ENCODE data around the gene PARD6B. TPM values are rescaled to one million over a fixed set of nuclear protein-coding genes. Genes with fewer than 3 reads are reported as not detected.
"Not testable (repeated sequence)": the region's sequence is repeated elsewhere in the genome, so short reads cannot be mapped to it uniquely, and the experiment has no call there.

PARD6B gene
- polyA plus RNA-seq, 3 donors = 20.7 to 26.7 (median 24.4) TPM

GRCh38 chr20:50768991-50769390 is 37.6 kb downstream of the PARD6B start:
- DNase-seq (ENCODE audit: low read depth in 3 of 3, low spot score in 2 of 3) = not testable (repeated sequence)

DNA sequence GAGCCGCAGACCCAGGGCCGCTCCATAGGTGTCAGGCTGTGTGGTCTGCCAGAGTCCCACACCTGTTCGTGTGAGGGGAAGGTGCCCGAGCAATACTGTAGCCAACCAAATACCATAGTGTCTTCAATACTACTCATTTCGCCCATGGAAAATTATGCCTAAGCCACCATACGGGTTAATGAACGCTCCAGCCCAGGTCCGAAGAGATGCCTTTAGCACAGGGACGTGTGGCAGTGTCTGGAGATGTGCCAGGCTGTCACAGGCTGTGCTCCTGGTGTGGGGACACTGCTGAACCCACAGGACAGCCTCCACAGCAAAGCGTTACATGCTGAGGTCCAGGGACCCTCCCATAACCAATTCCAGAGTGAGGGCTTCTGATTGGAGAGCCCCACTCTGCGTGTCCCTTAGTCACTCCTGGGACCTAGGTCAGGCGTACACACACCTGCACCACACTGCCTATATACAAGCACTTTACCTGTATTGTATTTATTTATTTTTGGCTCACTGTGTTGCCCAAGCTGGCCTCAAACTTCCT is 38.2 kb downstream of the PARD6B start:
- not testable (repeated sequence) for DNase-seq (ENCODE audit: low read depth in 3 of 3, low spot score in 2 of 3)

DNA sequence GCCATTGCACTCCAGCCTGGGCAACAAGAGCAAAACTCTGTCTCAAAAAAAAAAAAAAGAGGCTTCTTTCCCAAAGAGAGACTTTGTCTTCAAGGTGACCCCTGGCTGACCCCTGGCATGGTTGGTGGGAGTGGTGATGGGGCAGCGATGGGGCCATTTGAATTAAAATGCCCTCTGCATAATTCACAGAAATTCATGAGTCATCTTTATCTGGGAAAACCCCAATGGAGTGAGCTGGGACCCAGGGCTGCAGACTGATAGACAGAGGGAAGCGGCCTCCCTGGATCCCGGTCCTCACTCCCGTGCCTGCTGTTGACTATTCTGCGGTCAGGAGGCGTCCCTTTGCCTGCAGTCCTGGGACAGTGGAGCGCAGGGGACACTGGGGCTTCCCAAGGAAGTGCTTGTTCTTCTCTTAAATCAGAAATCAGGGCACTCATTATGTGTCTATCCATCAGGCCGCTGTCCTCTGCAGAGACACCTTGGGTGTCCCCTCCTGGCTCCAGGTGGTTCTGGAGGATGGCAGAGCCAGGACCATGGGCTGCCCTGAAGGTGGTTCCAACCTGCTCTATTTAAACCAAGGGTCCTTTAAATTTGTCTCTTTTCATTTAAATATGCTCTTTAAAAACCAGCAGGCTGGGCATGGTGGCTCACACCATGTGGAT is 40.2 kb downstream of the PARD6B start:
- DNase-seq (ENCODE audit: low read depth in 3 of 3, low spot score in 2 of 3) = not testable (repeated sequence)

GRCh38 chr20:50772420-50773185 is 41.2 kb downstream of the PARD6B start:
- DNase-seq (ENCODE audit: low read depth in 3 of 3, low spot score in 2 of 3) = no peak

GRCh38 chr20:50774515-50774914 is 43.1 kb downstream of the PARD6B start:
- no peak for DNase-seq (ENCODE audit: low read depth in 3 of 3, low spot score in 2 of 3)

DNA sequence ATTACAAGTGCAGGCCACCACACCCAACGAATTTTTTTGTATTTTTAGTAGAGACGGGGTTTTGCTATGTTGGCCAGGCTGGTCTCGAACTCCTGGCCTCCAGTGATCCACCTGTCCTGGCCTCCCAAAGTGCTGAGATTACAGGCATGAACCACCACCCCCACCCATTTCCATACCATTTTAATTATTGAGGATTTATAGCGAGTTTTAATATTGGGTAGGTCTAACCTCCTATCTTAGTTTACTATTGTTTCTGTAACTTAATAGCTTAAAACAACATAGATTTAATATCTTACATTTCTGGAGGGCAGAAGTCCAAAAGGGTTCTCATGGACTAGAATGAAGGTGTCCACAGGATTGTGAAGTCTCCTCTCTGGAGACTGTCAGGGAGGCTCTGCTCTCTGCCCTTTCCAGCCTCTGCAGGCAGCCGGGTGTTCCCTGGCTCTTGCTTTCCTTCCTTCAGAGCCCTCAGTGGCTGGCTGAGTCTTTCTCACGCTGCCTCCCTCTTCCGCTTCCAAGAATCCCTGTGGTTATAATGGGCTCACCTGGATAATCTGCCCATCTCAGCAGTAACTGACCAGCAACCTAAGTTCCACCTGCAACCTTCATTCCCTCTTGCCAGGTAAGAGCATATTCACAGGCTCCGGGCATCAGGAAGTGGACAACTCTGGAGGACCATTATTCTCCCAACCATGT is 44.9 kb downstream of the PARD6B start:
- no peak for DNase-seq (ENCODE audit: low read depth in 3 of 3, low spot score in 2 of 3)

DNA sequence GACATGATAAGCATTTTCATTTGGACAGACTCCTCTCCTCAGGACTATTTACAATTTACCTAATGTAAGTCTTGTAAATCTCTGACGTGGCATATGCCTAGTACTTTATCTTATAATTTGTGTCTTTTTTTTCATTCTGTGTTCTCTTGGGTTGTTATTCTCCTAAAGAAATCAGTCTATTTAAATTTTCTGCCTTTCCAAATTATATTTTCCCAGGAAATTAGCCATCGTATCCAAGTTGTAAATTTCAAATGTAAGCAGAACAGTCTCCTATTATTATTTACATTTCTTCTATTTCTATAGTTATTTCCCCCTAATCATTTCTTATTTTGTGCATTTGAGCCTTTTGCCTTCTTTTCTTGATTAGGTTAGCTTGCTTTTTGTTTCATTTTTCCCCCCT is 46.0 kb downstream of the PARD6B start:
- no peak for DNase-seq (ENCODE audit: low read depth in 3 of 3, low spot score in 2 of 3)

GRCh38 chr20:50778994-50779393 is 47.6 kb downstream of the PARD6B start:
- DNase-seq (ENCODE audit: low read depth in 3 of 3, low spot score in 2 of 3) = not testable (repeated sequence)

- no peak for DNase-seq (ENCODE audit: low read depth in 3 of 3, low spot score in 2 of 3)
Measured at GRCh38 chr20:50783390-50783789, 52.0 kb downstream of the PARD6B start.

DNA sequence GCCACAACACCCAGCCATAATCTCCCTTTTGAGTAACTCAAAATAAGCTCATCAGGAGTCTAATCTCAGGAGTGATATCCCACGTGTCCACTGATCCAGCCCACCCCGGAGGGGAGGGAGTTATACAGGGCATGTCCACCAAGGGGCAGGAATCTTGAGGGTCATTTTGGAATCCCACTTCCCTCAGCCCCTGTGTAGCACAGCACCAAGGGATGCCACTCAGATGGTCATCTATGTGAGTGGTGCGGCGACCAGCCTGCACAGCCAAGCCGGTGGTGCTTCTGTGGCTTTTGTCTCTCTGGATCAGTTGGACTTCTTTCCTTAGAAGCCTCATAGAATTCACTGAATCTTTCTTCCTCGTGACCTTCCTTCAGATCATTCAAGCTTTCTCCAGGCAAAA is 52.5 kb downstream of the PARD6B start:
- no peak for DNase-seq (ENCODE audit: low read depth in 3 of 3, low spot score in 2 of 3)

DNA sequence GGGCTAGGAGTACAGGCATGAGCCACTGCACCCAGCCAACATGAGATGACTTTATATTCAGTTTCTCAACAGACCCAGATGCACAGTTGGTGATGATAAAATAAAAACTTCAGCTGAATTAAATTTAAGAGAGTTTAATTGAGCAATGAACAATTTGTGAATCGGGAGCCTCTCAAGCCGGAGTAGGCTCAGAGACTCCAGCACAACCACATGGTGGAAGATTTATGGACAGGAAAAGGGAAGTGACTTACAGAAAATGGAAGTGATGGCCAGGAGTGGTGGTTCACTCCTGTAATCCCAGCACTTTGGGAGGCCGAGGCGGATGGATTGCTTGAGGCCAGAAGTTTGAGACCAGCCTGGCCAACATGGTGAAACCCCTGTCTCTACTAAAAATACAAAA is 53.1 kb downstream of the PARD6B start:
- no peak for DNase-seq (ENCODE audit: low read depth in 3 of 3, low spot score in 2 of 3)

GRCh38 chr20:50786703-50787102 is 55.3 kb downstream of the PARD6B start:
- no peak for DNase-seq (ENCODE audit: low read depth in 3 of 3, low spot score in 2 of 3)

DNA sequence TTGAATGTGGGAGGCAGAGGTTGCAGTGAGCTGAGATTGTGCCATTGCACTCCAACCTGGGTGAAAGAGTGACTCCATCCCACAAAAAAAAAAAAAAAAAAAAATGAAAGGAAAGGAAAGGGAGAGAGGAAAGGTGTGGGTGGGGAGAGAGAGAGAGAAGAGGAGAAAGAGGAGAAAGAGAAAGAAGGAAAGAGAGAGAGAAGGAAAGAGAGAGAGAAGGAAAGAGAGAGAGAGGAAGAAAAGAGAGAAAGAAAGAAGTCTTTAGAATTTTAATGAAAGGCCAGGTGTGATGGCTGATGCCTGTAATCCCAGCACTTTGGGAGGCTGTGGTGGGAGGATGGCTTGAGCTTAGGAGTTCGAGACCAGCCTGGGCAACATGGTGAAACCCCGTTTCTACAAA is 55.8 kb downstream of the PARD6B start:
- no peak for DNase-seq (ENCODE audit: low read depth in 3 of 3, low spot score in 2 of 3)

DNA sequence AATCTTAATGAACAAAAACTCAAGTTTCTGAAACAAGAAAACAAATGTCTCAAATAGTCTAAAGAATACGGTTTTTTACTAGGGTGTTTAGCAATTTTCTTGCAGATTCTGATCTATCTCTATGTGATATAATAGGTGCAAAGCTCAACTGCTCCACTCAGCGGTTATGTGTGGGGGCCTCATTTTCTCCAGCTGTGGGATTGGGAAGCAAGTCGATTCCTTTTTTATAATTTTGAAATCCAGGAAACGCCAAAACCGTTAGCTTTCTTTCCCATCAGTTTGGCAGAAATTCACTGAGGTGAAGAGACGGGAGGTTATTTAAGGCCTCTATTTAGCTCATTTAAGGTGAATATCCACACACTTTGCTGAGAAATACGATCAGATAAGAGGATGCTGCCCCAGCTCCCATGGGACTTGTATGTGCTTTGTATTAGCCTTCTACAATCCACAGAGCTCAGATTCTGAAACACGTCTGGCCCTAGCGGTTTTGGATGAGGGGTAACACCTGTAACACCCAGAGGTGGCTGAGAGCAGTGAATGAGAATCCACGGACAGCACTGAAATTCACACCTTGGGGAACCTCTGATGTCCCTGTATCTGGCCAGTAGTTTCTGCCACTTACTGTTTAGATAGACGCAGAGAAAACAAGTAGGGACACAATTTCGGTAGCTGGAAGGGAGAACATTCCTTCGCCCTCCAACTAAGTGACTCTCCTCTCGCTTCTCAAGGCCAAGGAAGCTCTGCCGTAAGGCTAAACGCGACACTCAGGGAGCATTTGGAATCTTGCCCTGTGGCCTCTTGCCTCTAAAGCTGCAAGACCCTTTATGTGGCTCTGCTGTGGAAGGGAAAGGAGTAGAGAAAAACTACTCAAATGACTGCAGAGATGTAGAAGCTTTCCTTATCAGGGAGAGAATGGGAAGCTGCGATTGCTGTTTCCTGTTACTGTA is 56.9 kb downstream of the PARD6B start:
- no peak for DNase-seq (ENCODE audit: low read depth in 3 of 3, low spot score in 2 of 3)

GRCh38 chr20:50789968-50790650 is 58.7 kb downstream of the PARD6B start:
- no peak for DNase-seq (ENCODE audit: low read depth in 3 of 3, low spot score in 2 of 3)

DNA sequence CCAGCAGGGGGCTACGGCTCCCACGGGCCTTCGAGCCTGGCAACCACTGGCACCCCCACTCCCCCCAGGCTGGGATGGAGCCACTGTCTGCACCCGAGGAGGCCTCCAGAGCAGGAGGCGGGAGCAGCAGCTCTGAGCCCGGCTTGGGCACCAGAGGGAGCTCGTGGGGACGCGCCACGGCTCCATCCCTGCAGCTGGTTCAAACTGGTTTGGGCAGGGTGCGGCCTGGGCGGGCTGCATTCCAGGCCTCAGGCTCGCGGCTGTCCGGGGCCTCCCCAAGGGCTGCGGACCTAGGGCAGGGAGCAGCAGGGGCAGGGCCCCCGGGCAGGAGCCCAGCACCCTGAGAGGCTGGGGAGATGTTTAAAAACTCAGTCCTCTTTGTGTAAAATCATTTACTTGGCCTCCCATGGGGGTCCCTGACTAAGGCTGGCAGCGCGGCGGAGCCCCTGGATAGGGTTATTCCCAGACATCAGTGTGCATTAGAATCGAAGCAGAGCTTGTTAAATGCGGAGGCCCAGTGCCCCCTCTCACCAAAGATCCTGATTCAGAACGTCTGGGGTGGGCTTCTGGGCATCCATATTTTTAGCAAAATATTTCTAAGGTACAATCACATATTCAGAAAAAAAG is 59.4 kb downstream of the PARD6B start:
- peak in 2 of 3 donors; percentile 81 to 87 for DNase-seq (ENCODE audit: low read depth in 3 of 3, low spot score in 2 of 3)

DNA sequence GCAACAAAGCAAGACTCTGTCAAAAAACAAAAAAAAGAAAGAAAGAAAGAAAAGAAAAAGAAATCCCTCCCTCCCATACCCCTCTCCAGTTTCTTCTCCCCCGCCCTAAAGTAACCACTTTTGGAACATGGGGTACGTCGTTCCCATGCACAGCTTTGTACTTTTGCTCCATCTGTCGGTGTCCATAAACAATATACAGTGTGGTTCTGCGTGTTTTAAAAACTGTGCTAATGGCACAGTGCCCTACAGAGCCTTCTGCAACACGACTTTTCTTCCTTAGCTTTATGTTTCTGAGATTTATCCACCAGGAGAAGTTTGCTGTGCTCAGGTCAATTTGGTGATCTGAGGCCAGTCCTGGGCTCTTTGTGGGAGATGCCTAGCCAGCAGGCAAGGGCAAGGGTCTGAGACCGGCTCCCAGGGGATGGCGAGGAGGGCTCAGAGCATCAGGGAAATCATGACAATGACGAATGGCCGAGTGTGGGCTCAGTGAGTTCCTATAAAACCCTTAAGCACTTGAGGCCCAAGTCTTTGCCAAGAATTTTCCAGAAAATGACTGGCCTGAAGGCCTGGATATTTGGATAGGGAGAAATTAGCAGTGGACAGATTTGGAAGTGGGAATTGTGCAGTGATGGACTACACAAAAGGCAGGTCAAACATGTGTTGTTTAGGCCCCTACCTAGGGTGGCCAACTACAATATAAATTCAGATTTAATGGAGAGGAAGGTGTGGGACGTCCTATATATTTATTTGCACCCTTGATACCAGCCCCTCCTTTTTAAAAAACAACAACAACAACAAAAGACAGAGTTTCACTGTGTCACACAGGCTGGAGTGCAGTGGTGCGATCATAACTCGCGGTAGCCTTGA is 61.6 kb downstream of the PARD6B start:
- DNase-seq (ENCODE audit: low read depth in 3 of 3, low spot score in 2 of 3) = no peak

DNA sequence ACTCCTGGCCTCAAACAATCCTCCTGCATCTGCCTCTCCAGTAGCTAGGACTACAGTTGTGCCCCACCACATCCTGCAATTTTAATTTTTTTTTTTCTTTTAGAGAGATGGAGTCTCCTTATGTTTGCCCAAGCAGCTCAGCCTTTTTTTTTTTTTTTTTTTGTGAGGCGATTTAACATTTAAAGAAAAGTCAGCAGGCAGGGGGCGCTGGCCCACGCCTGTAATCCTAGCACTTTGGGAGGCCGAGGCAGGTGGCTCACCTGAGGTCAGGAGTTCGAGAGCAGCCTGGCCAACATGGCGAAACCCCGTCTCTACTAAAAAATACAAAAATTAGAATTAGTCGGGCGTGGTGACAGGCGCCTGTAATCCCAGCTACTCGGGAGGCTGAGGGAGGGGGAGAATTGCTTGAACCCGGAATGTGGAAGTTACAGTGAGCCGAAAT is 62.2 kb downstream of the PARD6B start:
- DNase-seq (ENCODE audit: low read depth in 3 of 3, low spot score in 2 of 3) = not testable (repeated sequence)
